Colonic mucosa (tissue), 4 donors: Measurements from ENCODE around the gene LARGE1. TPM values are rescaled to one million over a fixed set of nuclear protein-coding genes. Genes with fewer than 3 reads are reported as not detected.

Experiments
- DNase-seq: peaks from one replicate; pipeline ENCODE4 v3.0.0-alpha.2; 2020
- H3K27ac ChIP-seq: fragments of 200-600 bp; one replicate; pipeline ENCODE4 v1.8.0; 2021
- H3K27me3 ChIP-seq: fragments of 200-600 bp; one replicate; pipeline ENCODE4 v1.8.0; 2021
- H3K36me3 ChIP-seq: fragments of 200-600 bp; one replicate; pipeline ENCODE4 v1.8.0; 2021
- H3K4me1 ChIP-seq: fragments of 200-600 bp; one replicate; pipeline ENCODE4 v1.8.0; 2021; ENCODE audit warnings: mild to moderate bottlenecking
- H3K4me3 ChIP-seq: fragments of 200-600 bp; one replicate; pipeline ENCODE4 v1.8.0; 2021
- H3K9ac ChIP-seq, 2 donors: one replicate each; pipeline ENCODE4 v1.7.0; 2013; ENCODE audit warnings: control low read depth in 2 of 2, low read depth in 2 of 2, low read length in 2 of 2
- H3K9me3 ChIP-seq: fragments of 200-600 bp; one replicate; pipeline ENCODE4 v1.8.0; 2021
- intact Hi-C: fragments of 100-400 bp; cut with DNase I; formaldehyde crosslinking; loops from one replicate; pipeline ENCODE4 v1.14.1; 2022
- total RNA-seq, 2 donors: library from RNA; stranded (reverse); fragmentation: NEBNext Ultra II Directional in 1 of 2; extraction: Animal tissue kit (Norgen Biotek cat#: 25700) in 1 of 2; gene quantifications; one replicate each; pipeline ENCODE4 v1.2.1, GENCODE V29; 2021
- TF ChIP-seq, protein P1 (sequence below): fragments of 200-600 bp; IDR thresholded peaks from one replicate; pipeline ENCODE4 v1.8.0; 2022; ENCODE audit warnings: antibody characterized with exemption, mild to moderate bottlenecking
- donor health status: healthy.
- donor health status: DM: no; HTN: no; CAD: no.
- donor health status: DM: no; HTN: no; CAD: no.

LARGE1 gene
- total RNA-seq, 2 donors from 2014 or later, result 45.2 to 46.5 TPM

DNA sequence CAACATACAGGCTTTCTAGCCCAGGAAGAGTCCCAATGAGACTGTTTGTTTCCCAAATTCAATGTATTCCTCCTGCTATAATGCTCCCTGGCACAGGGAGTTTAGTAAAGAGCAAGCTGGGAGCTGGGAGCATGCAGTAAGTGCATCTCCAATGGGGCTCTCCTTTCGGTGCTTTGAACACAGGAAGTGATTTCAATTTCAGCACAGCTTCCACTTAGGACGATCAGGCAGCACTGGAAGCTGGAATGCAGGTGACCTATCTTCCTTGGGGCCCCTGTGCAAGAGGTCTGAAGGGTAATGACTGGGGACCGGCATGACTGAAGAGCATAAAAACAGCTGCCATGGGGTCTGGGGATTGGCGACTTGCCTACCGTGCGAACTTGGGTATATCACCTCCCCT is 76.0 kb downstream of the LARGE1 start:
- Histone ChIP-seq H3K27ac (no peak overlapping the region), H3K9me3 (no peaks in the 10 kb centered on the region), H3K36me3 (no peaks in the 10 kb centered on the region), H3K4me1 (no peaks in the 10 kb centered on the region), H3K4me3 (no peak overlapping the region), H3K27me3 (no peaks in the 10 kb centered on the region), H3K9ac (no peak overlapping the region)
- intact Hi-C loops, result no loop called here
- no peak for DNase-seq
- TF ChIP-seq, protein P1, sequence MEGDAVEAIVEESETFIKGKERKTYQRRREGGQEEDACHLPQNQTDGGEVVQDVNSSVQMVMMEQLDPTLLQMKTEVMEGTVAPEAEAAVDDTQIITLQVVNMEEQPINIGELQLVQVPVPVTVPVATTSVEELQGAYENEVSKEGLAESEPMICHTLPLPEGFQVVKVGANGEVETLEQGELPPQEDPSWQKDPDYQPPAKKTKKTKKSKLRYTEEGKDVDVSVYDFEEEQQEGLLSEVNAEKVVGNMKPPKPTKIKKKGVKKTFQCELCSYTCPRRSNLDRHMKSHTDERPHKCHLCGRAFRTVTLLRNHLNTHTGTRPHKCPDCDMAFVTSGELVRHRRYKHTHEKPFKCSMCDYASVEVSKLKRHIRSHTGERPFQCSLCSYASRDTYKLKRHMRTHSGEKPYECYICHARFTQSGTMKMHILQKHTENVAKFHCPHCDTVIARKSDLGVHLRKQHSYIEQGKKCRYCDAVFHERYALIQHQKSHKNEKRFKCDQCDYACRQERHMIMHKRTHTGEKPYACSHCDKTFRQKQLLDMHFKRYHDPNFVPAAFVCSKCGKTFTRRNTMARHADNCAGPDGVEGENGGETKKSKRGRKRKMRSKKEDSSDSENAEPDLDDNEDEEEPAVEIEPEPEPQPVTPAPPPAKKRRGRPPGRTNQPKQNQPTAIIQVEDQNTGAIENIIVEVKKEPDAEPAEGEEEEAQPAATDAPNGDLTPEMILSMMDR, result no peak

DNA sequence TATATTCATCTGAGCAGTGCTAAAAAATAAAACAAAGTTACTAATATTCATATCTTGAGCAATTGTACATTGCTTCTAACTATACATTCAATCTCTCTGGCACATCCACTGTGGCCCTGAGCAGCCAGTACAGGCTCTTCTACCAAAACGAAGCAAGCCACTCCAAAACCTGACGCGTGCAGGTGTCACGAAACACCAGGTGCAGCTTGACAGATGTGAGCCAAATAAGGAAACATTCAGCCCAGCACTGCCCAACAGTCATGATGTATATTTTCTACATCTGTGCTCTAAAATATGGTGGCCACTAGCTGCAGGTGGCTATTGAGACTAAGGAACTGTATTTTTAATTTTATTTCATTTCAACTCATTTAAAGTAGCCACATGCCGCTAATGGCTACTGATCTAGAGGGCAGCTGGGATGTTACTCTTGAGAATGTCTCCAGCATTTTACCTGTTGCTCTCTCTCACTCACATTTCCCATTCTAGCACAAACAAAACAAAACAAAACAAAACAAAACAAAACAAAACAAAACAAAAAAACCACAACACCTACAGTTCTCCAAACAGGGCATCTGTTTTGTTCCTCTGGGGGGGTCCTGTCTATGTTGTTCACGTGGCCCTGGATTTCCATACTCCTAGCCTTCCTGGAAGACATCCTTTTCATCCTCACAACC is 77.7 kb downstream of the LARGE1 start:
- Histone ChIP-seq H3K4me3 (no peak overlapping the region), H3K9me3 (no peaks in the 10 kb centered on the region), H3K27ac (no peak overlapping the region), H3K36me3 (no peaks in the 10 kb centered on the region), H3K27me3 (no peaks in the 10 kb centered on the region), H3K4me1 (no peaks in the 10 kb centered on the region), H3K9ac (no peak overlapping the region)
- TF ChIP-seq, protein P1, result no peak
- intact Hi-C loops, result no loop called here
- DNase-seq, result no peak

GRCh38 chr22:33842006-33842354 is 78.3 kb downstream of the LARGE1 start:
- Histone ChIP-seq H3K27me3 (no peaks in the 10 kb centered on the region), H3K9ac (no peak overlapping the region), H3K4me1 (no peaks in the 10 kb centered on the region), H3K4me3 (no peak overlapping the region), H3K9me3 (no peaks in the 10 kb centered on the region), H3K27ac (no peak overlapping the region), H3K36me3 (no peaks in the 10 kb centered on the region)
- no peak for DNase-seq
- intact Hi-C loops, result no loop called here
- TF ChIP-seq, protein P1, result no peak

GRCh38 chr22:33841281-33842005 is 78.8 kb downstream of the LARGE1 start:
- TF ChIP-seq, protein P1, result no peak
- no peak for DNase-seq
- no peaks in the 10 kb centered on the region for H3K4me1 ChIP-seq
- intact Hi-C loops, result no loop called here
- no peak overlapping the region for H3K27ac ChIP-seq
- H3K27me3 ChIP-seq, result no peaks in the 10 kb centered on the region
- H3K9ac ChIP-seq, result no peak overlapping the region
- H3K9me3 ChIP-seq, result no peaks in the 10 kb centered on the region
- no peaks in the 10 kb centered on the region for H3K36me3 ChIP-seq
- H3K4me3 ChIP-seq, result no peak overlapping the region

DNA sequence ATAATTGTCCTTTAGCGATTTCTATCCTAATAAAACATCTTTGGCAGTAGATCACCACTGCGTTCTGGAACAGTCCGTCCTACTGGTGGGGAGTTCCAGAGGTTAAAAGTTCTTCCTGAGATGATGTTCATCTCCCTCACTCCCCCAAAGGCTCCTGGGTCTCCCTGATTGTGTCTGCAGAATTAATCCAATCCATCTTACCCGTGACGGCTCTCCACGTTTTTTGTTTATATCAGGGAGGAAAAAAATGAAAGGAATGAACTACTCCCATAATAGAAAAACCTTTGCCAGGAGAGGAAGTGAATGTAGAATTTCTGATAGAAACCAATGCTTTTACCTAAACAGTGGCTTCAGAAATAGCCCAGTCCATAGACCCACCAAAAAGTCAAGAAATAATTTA is 81.6 kb downstream of the LARGE1 start:
- H3K27ac ChIP-seq, result no peak overlapping the region
- intact Hi-C loops, result no loop called here
- TF ChIP-seq, protein P1, result no peak
- H3K9ac ChIP-seq, result no peak overlapping the region
- H3K4me3 ChIP-seq, result no peak overlapping the region
- no peaks in the 10 kb centered on the region for H3K27me3 ChIP-seq
- H3K36me3 ChIP-seq, result no peaks in the 10 kb centered on the region
- no peak for DNase-seq
- H3K4me1 ChIP-seq, result peaks cover 11% of the 10 kb centered on the region
- no peaks in the 10 kb centered on the region for H3K9me3 ChIP-seq
